ENCODE data around the gene ADAMTSL1.

Gene ADAMTSL1

DNA sequence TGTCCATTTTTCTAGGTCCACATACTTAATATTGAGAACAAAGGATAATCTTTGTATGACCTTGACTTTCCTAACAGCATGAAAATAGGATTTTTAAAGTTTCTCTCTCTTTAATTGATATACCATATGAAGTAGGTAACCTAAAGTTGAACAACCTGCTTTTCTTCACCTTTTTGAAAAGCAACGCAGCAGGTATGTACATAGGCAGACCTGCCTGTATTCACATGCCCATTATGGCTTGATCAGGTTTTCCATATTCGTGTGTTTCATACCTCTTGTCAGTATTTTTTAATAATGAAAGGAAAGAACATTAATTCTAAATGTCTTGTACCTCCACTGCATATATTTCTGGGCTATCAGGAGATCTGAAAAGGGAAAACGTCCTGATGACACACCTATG, 1.5 kb upstream of the ADAMTSL1 start:
- no peak for DNase-seq

DNA sequence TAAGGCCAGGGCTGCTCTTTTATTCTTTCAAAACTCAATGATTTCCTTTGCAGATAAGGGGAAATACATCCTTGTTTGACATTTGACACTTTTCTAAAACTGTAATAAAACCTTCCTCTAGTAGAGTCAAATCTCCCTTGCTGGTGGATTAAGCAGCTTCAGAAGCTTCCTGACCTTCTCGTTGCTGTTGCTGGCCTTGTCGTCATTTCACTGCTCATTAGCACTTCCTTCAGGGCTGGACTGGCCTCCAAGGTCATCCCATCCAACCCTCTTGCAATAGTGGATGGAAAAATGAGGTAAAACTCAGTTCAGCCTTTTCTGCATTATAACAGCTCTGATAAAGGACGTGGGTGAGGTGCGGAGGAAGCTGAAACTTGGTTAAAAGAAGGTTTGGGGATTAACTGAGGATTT, 1.1 kb upstream of the ADAMTSL1 start:
- DNase-seq = no peak

DNA sequence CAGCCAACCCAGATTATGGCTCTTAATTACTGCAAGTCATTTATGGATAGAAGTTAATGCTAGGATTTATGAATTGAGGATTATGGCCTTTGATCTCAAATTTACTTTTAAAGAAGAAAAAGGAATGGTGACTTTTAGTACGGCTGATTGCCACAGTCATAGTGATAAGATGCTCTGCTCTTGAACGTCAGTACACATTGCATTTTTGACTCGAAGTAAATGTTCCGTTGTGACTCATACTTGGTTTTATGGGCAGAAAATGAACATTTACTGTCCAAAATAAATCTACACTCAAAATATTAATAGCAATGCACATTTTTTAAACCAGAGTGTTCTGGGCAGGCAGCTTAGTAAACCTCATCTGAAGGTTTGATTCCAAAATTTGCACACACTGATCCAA, 830 bp downstream of the ADAMTSL1 start:
- DNase-seq = no peak

DNA sequence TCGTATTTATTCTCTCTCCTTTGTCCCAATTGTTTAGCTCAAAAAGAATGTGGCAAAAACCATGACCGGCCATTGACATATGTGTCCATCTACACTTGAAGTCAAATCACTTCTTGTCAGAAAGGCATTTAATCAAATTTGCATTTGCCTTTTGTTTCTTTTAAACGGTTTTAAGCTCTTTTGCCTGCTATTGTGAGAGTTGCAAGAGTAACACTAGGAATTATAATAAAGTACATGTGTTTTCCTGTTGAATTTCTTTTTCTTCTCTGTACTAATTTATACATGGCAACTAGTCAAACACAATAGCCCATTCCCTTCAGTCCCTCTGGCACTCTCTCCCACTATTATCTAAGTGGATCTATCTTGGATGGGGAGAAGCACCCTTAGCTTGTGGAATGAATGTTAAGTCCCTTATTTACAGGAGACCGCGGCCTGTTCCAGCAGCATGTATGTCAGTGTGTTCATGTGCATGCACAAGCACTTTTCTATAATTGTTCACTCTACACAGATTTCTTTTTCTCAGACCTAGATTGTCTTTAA, 3.2 kb downstream of the ADAMTSL1 start:
- DNase-seq = no peak

DNA sequence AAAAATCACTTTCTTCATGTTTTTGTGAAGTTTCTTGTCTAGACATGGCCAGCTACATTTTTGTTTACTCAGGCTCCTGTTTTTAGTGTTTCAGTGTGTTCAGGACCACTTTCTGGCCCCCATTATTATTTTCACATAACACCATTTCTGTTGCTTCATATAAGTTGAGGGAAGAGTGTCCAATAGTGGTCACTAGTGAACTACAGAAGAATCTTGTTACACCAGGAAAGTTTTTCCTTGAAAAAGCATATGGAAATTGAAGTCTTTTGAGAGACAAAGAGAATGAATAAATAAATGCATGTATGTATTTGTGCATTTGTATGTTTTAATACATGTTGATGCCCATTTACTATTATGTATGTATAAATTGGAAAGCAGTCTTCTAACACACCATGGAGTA, 3.8 kb downstream of the ADAMTSL1 start:
- DNase-seq = no peak

DNA sequence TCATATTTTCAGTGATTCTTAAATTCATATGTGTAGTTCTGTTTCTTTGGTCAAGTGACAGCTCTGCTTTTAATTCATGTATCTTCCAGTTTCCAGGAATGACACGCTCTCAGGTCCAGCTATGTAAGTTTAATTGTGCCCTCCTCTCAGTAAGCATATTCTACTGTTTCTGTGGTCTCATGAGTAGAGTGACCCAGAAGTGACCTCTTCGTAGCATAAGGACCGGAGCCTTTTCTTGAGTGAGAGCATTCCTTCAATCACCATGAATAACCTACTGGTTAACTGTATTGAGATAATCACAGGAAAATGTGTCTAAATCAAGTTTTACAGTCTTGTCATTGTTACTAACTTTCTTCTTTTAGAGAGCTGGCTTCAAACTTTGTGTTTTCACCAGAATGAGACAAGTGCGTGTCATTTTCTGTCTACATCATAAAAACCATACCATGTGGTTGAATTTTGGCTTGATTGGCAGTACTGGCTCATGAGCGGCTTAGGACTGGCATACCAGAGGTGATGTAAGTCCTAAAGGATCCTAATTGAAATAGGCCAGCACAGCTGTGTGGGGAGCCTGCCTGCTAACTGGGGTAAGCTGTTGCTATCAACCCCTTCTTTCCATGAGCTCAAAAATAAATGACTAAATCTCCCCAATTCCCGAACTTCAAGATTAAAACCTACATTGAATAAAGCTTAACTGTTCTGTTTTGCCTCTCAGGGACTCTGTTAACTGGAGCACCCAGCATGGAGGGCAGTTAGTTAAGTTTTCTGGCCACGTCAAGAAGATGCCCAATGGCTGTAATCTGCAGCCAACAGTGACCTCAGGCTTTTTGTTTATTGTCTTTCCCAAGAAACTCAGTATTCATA, 4.8 kb downstream of the ADAMTSL1 start:
- no peak for DNase-seq

DNA sequence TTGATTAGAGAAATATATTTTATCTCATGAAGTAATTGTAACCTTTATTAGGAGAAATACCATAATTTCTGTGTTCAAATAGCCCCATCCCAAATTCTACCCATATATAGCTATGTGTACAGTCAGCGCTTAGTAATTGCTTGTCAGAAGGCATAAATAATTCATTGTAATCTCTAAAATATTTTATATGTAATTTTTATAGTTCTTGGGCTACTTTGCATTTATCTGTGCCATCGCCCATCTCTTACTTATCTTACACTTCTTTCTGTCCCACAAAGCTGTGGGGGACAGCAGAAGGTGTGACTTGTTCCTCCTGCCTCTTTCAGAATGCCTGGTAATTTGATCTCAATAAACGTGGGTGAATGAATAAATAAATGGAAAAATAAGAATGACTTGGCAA, 5.5 kb downstream of the ADAMTSL1 start:
- no peak for DNase-seq

DNA sequence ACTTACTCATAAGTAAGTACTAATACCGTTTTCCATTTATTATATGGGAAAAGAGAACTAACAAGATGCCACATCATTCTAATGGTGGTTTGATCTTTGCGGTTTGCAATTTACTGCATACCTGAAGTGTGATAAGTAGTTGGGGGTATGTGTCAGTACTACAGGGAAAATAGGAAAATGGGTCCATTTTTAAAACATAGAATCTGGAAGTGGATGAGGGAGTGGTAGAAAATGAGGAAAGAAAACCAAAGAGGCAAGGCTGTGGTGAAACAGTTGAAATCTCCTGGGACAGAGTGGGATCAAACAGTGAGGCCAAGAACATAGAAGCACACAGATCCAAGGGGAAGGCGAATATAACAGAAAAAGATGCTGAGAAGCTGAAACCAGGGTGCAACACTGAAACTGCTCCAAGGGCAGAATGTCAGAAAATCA, 6.7 kb downstream of the ADAMTSL1 start:
- no peak for DNase-seq

- DNase-seq = no peak
These were observed 8.4 kb downstream of the ADAMTSL1 start for GRCh38 chr9:18482371-18482770.

DNA sequence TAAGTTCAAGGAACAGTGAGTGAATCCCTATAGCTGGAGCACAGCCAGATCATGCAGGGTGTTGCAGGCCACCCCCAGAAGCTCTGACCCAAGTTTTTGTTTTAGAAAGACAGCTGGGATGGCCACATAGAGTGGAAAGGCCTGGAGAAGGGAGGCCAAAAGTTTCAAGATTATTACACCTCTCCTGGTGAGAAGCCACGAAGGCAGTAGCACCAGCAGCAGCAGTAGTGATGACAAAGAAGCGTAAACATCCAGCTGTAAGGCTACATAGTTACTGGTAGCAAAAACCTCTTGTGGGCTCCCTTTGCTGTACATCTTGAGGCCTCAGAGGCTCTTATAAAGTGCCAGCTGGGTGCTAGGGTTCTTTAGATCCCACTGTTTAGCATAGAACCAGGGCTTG, 11.8 kb downstream of the ADAMTSL1 start:
- DNase-seq = no peak

- DNase-seq = no peak
These were observed 13.7 kb downstream of the ADAMTSL1 start for GRCh38 chr9:18487611-18488010.

DNA sequence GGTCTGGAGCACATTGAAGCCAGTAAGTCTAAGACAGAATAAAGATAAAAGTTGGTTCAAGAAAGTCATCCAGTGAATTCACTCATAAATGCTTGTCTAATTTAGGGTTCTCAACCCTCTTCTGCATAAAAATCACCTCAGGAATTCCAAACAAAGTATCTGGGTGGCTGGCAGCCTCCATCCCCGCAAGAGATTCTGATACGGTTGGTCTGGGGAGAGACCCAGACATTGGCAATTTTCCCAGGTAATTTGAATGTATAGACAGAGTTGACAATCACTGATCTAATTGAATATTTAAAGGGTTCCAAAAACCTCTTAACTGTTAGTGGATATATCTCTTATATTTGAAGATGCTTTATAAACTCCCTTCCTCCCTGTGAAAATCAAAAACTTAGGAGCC, 14.9 kb downstream of the ADAMTSL1 start:
- DNase-seq = no peak

- no peak for DNase-seq
These were observed 15.9 kb downstream of the ADAMTSL1 start for GRCh38 chr9:18489861-18490260.

GRCh38 chr9:18490641-18491370, 16.9 kb downstream of the ADAMTSL1 start:
- no peak for DNase-seq

DNA sequence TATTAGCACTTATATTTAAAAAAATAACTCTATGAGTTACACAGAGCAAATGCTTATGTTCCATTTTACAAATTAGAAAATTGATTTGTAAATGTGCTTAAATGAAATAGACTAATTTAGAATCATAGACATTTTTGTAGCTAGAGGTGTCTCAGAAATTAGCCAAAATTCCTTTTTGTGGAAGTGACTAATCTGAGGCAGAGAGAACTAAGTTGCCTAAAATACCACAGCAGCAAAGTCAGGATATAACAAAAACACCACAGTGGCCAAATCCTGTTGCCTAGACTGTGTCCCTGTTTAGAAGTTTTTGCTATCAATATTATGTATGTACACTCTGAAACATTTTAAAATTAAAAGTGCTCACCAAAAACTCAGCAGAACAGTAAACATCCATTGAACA, 18.7 kb downstream of the ADAMTSL1 start:
- DNase-seq = no peak

- DNase-seq = no peak
These were observed 19.6 kb downstream of the ADAMTSL1 start for GRCh38 chr9:18493451-18493993.

GRCh38 chr9:18495065-18495464, 21.1 kb downstream of the ADAMTSL1 start:
- no peak for DNase-seq

DNA sequence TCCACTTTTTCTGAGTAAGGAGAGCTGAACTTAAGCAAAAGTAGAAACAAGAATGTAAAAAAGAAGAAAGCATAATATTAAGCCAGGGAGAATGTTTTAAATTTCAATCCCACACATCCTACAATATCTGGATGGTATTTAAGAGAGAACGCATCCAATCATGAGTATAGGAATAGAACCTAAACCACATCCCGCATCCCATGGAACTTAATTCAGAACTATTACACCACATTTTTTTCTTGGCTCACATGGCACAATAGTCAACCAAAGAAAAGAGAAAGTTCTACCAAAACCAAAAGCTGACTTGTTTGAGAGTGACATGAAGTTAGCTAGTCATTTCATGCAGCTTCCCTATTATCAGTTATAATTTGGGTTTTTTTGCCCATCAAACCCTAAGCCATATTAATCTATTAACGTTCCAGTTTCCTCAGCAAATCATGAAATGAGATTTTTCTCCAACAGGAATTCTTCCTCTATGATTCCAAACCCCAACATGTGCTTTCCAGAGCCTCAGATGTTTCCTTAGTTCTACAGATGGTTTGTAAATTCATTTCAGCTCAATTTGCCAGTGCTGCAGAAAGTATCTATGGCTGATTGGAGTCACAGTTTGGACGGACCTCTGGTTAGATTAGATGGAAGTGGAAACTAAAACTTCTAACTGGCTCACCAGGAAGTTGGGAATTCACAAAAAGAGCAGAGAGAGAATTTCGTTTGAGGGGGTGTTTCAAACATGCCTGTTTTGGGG, 22.5 kb downstream of the ADAMTSL1 start:
- no peak for DNase-seq

DNA sequence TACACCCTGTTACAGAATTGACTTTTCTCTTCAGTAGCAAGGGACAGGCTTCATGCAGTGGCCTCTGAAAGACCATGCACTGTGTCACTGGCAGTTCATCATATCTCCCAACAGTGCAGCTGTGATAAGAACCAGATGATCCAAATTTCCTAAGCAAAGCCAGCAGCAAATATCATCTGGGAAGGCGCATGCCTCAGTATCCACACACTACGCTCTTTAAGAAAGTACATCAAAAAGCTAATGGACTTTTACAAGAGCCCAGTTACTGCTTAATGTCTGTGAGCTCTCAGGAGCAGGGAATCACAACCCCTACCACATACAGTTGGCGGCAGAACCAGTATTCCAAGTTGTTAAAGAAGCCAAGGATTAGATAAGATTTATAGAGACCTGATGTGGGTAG, 25.1 kb downstream of the ADAMTSL1 start:
- no peak for DNase-seq

DNA sequence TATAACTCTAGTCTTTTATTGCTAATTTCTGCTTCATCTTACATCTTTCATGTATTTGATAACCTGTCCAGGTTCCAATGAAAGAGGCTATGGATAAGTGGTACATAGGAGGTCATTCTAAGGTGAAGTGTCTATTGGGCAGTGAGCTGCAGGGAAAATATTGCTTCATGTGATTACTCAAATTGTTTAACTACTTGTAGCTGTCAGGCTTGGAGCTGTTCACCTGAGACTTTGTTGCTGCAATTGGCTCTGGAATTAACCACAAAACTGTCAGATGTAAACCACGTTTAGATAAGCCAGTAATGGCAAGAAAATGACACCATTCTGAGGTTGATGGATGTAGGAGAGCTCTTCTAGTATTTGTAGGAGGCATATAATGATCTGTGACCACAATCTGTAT, 26.0 kb downstream of the ADAMTSL1 start:
- no peak for DNase-seq

GRCh38 chr9:18500451-18500850, 26.5 kb downstream of the ADAMTSL1 start:
- no peak for DNase-seq

GRCh38 chr9:18501949-18502348, 28.0 kb downstream of the ADAMTSL1 start:
- no peak for DNase-seq

DNA sequence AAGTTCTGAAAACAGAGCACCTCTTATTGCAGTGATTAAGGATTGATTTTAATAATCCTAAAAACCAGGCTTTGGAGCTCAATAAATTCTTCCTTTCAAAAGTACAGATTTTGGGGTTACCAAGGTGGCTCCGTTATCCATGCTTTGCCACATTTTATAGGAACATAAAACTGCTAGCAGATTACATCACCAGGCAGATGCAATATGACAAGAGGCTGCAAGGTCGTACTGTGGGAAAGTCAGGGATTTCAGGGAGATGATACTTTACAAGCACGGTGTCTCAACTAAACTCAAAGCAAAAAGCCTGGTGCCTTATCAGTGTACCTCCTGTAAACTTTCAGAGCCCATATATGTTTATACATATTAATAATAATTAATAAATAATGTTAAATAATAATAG, 28.6 kb downstream of the ADAMTSL1 start:
- DNase-seq = no peak
